GM10266 (cell line): ENCODE data around the gene ADGRE1.

Experiments used
- DNase-seq: peaks from one replicate; pipeline ENCODE4 v3.0.0; 2012; ENCODE audit errors: extremely low spot score
- TF ChIP-seq, protein P1 (sequence below): IDR thresholded peaks from 2 replicates; pipeline ENCODE4 v1.5.1; 2012; ENCODE audit warnings: mild to moderate bottlenecking, low read depth; ENCODE audit not compliant: control insufficient read depth, insufficient read depth; ENCODE audit errors: missing control alignments

The ADGRE1 gene

DNA sequence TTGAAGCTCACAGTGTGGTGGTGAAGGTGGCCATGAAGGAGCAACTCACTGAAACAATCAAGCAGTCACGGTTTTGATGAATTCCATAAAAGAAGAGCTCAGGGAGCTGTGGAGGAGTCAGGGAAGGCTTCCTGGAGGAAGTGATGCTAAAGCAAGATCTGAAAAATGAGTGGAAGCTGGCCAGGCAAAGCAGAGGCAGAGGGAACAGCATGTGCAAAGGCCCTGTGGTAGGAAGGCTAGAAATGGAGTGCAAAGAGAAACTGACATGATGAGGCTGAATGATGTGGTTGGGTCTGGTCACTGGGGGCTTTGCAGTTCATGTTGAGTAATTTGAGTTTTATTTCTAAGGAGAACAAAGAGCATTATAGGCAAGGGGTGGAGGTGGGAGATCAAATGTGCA, 6.9 kb downstream of the ADGRE1 start:
- DNase-seq: no peak
- TF ChIP-seq, protein P1, sequence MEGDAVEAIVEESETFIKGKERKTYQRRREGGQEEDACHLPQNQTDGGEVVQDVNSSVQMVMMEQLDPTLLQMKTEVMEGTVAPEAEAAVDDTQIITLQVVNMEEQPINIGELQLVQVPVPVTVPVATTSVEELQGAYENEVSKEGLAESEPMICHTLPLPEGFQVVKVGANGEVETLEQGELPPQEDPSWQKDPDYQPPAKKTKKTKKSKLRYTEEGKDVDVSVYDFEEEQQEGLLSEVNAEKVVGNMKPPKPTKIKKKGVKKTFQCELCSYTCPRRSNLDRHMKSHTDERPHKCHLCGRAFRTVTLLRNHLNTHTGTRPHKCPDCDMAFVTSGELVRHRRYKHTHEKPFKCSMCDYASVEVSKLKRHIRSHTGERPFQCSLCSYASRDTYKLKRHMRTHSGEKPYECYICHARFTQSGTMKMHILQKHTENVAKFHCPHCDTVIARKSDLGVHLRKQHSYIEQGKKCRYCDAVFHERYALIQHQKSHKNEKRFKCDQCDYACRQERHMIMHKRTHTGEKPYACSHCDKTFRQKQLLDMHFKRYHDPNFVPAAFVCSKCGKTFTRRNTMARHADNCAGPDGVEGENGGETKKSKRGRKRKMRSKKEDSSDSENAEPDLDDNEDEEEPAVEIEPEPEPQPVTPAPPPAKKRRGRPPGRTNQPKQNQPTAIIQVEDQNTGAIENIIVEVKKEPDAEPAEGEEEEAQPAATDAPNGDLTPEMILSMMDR: no peak

DNA sequence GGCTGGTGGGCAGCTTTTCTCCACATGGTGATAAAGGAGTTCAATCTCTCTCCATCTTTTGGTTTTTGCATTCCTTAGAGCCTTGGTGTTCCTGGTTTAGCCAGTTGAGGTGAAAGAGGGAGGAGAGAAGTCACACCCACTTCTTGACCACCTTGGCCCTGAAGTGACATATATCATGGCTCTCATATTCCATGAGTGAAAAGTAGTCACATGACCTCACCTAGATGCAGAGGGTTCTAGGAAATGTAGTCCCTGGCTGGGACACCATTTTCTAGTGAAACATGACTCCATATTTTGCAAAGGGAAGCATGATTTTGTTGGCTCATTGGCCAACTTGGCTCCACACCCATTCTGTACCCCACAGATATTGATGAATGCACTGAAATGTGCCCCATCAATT, 16.1 kb downstream of the ADGRE1 start:
- no peak for DNase-seq
- TF ChIP-seq, protein P1: no peak

DNA sequence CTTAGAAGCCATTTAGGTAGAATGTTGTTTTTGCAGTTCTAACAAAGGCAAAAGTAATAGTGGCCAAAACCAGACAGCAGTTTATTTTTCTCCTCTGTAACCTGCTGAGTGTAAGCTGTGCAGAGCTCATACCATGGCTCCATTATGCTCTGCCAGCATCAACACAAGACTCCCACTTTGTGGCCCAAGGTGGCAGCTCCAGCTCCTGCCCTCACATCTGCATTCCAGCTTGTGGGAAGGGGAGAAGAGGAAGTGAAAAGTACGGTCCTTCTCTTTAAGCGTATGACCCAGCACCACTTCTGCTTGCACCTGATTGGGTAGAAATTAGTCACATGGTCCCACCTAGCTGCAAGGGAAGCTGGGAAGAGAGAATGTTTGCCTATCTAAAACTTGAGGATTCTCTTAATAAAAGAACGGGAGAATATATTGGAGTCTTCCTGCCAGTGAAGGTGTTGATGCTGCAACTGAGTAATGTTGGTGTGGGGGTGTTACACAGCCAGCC, 19.2 kb downstream of the ADGRE1 start:
- DNase-seq: no peak
- TF ChIP-seq, protein P1: no peak

DNA sequence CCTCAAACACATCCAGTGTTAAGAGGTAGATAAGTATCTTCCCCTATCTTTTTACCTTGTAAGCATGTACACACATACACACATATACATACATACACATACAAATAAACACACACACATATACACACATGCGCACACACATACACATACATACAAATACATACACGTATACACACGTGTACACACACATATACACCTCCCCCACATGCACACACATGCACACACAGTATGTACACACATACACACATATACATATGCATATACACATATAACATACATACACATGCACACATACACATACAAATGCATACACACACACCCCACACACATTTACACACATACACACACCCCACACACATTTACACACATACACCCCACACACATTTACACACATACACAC, 24.1 kb downstream of the ADGRE1 start:
- DNase-seq: no peak
- TF ChIP-seq, protein P1: no peak

DNA sequence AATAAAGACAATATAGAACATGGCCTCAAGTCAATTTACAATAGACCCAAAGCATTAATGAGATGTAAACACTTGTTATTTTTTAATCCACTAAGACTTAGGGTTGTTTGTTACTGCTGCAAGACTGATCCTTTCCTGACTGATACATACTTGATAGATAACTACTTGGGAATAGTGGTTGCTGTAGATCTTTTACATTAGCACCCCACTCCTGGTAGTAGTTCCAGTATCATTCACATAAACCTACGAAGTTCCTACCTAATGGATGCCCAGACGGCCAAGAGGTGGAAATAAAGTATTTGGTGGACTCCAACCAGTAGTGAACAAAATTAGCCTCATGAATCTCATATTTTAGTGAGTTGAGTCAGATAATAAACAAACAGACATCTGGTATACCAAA, 26.9 kb downstream of the ADGRE1 start:
- TF ChIP-seq, protein P1: no peak
- no peak for DNase-seq

DNA sequence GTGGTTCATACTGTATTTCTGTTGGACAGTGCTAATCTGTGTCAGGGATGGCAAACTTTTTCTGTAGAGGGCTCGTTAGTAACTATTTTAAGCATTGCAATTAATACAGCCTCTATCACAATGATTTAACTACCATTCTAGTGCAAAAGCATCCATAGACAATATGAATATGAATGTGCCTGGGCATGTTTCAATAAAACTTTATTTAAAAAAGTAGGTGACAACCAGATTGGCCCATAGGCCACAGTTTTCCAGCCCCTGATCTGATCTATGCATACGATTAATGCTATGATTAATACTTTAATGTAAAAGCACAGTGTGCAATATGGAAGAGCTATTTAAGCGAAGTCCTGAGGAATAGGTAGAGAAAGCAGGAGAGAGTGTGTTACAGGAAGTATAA, 29.6 kb downstream of the ADGRE1 start:
- TF ChIP-seq, protein P1: no peak
- DNase-seq: no peak

DNA sequence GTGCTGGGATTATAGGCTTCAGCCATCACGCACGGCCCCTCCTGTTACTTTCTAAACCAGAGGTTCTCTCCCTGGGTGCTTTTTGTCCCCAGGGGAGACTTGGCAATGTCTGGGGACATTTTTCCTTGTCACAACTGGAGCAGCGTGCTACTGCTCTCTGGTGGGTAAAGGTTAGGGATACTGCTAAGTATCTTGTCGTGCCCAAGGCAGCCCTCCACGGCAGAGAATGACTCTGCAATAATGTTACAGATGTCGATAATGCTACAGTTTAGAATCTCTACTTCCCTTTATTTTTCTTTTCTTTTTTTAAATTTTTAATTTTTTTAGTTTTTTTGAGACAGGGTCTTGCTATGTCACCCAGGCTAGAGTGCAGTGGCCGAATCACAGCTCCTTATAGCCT, 38.0 kb downstream of the ADGRE1 start:
- DNase-seq: no peak

More for the DNA sequence above, 38.0 kb downstream of the ADGRE1 start:
- TF ChIP-seq, protein P1: no peak
